CD4-positive, alpha-beta T cell treated with Interleukin-12 subunit alpha and Interleukin-12 subunit beta, for 1 hour (primary cell): Measurements from ENCODE around the gene TDRKH.
"Not testable (repeated sequence)": the region's sequence is repeated elsewhere in the genome, so short reads cannot be mapped to it uniquely, and the experiment has no call there.

Experiments used
- DNase-seq: peaks from one replicate; pipeline ENCODE4 v3.0.0-alpha.2; 2020

TDRKH gene

DNA sequence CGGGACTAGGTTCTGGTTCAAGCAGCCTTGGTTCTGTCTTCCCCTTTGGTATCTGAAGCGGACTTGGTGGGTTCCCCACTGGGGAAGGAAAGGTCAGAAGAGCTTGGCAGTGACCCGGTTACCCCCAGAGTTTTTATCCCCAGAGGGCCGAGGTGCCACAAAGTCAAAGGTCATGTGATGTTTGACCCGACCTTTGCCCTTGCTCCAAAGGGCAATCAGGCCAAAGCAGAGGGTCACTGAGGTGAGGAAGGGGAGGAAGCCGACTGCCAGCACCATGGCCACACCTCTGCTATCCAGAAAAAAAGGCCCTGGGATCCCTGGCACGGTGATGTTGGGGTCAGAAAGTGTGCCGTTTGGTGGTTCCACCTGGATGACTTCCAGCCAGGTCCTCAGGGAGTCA lies 10.5 kb upstream of the TDRKH start:
- DNase-seq, result no peak

DNA sequence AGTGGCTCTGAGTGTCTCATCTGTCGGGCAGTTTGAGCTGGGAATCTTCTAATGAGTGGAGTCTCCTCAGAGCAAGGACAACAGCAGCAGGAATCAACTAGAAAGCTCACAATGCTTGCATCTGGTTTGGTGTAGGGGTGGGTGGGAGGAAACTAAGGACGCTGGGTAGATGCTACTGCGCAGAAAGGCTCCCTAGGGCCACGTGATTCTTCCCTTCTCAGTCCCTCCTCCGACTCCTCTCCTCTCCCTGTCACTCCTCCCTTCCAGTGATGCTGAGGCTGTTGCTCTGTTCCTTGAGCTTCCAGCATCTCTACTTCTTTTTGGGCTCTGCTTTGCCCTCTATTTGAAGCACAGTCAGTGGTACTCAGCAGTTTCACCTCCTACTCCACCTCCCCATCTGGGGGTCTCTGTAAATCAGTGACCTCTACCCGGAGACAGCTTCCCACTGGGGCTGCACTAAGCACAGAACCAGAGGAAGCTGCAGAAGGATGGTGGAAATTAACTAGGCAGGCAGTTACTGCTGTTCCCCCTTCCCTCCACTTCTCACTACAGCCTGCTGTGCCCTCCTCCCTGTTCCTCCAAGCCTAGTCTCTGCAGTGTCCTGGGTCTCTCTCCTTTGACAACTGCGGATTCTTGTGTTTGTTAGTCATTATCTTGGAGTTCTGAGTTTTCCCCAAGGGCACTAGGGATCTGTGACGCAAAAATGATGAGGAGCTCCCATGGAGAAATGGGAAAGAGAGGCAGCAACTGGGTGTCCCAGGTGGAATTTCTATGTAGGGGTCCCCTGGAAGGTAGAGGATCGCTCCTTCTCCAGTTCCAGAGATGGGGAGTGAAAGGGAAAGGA lies 9.1 kb upstream of the TDRKH start:
- DNase-seq, result no peak

DNA sequence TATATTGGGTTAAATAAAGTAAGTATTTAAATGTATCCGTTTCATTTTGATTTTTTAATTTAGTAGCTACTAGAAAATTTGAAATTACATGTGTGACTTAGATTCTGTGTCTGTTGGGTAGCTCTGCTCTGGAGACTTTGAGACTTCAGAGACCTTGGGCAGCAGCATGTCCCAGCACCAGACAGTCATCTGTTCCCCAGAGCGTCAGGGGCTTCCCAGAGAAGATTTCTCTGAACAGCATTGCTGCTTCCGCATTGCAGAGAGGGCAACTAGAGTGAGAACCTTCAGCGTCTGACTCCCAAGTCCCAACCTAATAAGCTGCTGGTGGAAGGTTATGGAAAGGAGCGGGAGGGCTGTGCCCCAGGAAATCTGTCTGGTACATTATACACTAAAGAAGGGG lies 8.3 kb upstream of the TDRKH start:
- DNase-seq, result no peak

DNA sequence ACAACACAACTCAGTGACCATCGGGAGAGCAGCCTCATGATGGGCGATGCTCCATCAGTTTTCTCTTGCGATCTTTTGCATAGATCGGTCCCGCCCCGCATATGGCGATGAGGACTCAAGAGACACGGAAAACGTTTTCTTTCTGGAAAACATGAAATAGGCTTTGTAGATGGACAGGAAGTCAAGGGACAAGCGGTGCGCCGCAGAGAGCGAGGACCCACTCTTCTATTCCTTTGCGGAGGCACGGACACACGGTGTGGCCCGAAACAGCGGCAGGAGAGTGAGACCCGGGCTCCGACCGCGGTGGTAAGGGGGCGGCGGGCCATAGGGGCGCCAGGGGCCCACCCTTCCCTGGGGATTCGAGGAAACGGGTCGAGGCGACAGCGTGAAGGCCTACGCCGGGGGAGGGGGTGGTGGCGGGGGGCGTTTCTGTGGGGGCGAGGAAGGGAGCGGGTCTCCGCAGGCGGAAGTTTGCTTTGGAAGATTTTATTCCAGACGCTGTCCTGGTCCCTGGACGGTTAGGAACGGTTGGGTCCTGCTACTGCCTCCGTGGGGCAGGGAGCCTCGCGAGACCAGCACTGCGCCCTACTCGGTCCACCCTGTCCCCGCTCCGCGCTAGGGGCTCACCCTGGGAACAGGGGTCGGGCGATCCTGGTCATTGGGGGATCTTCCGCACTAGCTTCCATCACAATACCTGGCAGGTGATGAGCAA lies 796 bp upstream of the TDRKH start:
- no peak for DNase-seq

DNA sequence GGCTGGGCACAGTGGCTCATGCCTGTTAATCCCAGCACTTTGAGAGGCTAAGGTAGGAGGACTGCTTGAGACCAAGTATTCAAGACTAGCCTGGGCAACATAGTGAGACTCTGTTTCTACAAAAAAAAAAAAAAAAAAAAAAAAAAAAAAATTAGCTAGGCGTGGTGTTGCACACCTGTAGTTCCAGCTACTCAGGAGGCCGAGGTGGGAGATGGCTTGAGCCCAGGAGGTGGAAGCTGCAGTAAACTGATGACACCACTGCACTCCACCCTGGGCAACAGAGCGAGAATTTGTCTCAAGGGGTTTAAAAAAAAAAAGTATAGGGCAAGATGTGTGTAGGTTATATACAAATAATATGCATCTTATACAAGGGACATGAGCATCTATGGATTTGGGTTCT lies 2.6 kb downstream of the TDRKH start:
- no peak for DNase-seq

DNA sequence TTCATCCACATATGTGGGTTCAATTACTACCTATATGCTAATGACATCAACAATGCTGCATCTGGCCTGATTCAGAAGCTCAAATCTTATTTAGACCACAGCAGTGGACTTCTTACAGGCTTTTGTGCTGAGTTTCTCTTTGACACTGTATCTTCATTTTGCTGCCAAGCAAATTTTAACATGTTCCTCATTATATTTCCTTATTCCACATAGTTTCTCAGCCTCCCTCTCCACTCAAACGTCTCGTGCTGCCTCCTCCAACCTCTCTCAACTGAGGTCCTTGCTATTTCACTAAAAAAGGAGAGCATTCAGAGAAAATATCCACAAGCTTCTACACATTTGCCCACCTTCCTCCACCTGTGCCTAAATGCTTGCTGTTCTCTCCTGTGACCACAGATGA lies 6.5 kb downstream of the TDRKH start:
- DNase-seq, result no peak

DNA sequence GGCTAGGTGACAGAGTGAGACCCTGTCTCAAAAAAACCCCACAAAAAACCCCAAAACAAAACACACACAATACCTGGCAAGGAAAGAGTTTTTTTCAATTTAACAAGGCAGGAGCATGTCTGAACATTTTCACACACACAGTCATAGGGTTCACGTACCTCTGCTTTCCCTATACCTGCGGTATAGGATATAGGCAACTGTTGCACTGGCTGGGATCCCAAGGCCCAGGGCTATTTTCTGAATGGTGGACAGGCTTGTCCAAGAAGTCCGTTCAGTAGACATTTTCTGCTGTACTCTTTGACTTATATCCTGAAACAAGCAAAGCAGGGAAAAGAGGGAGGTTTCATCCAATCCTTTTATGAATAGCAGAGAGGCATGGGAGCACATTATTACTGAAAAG lies 7.6 kb downstream of the TDRKH start:
- DNase-seq, result no peak

DNA sequence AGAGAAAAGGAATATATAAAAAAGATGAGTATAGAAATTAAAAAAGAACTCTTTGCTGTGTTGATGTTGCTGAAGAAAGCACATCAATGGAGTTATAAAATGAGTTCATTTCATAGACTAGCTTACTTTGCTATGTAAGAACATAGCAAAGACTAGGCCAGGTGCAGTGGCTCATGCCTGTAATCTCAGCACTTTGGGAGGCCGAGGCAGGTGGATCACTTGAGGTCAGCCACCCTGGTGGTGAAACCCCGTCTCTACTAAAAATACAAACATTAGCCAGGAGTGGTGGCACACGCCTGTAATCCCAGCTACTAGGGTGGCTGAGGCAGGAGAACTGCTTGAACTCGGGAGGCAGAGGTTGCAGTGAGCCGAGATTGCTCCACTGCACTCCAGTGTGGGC lies 8.3 kb downstream of the TDRKH start:
- not testable (repeated sequence) for DNase-seq

DNA sequence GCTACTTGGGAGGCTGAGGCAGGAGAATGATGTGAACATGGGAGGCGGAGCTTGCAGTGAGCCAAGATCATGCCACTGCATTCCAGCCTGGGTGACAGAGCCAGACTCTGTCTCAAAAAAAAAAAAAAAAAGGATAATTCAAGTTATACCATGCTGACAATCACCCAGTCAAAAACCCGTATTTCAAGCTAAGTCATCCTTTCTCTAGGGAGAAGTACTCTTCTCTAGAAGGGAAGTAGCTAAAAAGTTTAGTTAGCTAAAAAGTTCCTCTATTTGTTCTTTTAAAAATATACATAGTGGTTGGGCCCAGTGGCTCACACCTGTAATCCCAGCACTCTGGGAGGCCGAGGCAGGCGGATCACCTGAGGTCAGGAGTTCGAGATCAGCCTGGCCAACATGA lies 9.6 kb downstream of the TDRKH start:
- not testable (repeated sequence) for DNase-seq

DNA sequence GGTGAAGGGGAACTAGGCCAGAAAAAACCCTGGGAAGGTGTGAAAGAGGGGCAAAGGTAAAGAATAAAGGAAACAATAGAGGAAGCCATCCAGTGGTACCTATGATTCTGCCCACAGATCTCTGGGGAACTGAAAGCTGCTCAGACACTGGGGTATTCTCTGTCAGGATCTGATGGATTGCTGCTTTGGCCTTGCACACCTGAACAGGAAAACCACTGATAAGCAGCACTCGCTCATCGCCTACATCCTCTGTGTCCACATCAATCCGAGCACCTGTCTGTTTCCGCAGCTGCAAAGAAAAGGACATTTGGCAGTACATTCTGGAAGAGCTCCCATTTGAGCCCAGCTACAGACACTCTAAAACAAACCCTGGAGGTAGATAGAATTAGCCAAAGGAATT lies 10.4 kb downstream of the TDRKH start:
- no peak for DNase-seq

DNA sequence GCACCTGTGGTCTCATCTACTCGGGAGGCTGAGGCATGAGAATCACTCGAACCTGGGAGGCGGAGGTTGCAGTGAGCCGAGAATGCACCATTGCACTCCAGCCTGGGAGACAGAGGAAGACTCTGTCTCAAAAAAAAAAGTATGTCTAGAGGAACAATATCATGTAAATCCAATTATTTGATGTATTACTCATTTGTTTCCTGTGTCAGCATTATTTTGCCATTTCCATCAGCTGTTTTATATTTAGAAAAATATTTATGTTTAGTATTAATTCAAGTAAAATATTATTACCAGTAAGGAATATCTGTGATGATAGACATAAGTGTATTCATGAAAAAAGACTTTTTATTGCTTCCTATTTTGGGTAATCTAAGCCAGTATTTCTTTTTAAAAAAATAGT lies 13.0 kb downstream of the TDRKH start:
- DNase-seq, result no peak

DNA sequence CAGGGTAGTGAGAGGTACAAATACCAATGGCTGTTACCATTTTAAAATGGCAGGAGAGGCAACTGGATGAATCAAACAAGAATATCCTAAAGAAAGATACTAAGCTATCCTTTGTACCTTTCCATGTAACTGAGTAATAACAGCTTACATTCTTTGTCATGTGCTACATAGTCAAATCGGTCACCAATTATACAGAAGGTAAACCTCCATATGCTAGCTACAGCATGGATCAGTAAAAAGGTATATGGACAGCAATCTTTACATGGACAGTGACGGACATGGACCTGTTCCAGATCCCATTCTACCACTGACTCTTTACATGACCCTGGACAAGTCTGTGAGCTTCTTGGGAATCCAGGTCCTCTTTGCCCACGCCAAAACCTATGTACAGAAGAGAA lies 13.6 kb downstream of the TDRKH start:
- no peak for DNase-seq

DNA sequence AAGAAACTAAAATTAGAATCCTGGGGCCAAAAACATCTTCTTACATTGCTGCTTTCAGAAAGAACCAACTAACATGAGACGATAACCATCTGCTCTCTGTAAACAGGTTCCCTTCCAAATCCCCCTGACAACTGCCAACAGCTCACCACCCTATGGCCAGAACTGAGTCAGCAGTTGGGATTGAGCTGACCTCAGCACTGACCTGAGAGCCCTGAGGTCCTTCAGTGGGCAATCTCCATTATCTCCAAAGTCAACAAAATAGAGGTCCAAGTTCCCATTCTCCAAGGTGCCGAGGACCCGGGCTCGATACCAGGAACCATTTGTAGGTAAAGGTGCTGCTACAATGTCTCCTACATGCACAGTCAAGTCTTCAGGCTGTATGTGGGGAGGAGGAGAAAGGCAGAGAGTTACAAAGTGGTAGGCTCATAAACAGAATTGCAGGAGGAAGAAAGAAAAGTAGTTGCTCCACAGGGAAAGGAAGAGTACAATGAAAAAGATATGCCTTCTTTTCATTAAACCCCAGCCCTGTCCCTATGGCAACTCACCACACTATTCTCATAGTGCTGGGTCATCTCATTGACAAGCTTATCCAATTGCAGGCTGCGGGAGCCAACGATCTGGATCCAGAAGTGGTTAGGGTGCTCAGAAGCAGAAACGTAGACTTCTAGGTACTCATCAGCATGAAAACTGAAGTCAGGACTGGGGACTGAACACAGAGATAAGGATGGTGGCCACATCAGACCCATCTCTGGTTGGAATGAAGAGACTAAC lies 14.2 kb downstream of the TDRKH start:
- DNase-seq, result no peak

DNA sequence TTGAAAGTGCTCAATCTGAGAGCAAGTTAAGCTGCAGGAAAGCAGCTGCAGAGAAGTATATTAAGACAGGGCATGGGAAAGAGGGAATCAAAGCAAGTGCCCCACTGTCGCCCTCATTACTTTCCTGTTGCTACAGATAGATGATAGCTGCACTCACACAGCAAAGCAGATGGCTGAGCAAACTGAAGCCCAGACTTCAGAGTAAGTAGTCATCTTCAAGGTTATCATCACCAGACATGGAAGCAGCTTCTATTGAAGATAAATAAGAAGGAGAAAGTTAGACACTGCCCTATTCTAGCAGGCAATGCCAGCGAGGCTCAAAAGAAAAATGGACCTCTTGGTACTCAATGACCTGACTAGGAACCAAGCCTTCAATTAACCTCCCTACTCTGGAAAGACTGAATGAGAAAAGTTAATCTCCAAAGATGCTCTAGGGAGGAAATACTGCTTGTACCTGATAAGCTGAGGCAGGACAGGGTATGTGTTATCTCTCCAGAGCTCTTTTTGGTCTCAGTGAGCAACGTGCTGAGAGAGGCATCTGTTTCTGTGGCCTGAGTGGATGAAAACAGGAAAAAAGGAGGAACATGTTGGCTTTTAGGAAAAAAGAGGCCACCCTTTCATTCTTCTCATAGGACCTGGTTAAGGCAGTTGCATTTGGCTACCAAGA lies 15.9 kb downstream of the TDRKH start:
- DNase-seq, result no peak

DNA sequence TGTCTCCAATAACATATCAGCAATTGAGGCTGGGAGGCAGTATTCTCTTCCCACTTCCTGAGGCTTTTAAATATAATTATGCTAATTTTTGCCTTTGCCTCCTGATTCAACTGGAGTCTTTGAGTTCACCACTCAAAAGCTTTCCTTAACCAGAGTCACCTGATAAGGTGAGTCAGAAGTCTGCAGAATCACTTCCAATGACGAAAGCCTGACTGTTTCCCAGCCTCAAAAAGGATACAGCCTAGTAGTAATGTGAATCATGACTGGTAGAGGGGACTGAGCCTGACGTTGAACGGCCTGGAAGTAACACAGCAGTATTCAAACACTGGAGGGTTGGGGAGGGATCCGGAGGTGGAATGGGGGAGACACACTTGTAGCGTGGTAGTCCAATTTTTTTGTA lies 16.6 kb downstream of the TDRKH start:
- no peak for DNase-seq

DNA sequence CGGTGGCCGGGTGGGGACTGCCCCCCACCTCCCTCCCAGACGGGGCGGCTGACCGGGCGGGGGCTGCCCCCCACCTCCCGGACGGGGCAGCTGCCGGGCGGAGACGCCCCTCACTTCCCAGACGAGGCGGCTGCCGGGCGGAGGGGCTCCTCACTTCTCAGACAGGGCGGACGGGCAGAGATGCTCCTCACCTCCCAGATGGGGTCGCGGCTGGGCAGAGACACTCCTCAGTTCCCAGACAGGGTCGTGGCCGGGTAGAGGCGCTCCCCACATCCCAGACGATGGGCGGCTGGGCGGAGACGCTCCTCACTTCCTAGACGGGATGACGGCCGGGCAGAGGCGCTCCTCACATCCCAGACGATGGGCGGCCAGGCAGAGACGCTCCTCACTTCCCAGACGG lies 21.0 kb downstream of the TDRKH start:
- DNase-seq, result not testable (repeated sequence)

DNA sequence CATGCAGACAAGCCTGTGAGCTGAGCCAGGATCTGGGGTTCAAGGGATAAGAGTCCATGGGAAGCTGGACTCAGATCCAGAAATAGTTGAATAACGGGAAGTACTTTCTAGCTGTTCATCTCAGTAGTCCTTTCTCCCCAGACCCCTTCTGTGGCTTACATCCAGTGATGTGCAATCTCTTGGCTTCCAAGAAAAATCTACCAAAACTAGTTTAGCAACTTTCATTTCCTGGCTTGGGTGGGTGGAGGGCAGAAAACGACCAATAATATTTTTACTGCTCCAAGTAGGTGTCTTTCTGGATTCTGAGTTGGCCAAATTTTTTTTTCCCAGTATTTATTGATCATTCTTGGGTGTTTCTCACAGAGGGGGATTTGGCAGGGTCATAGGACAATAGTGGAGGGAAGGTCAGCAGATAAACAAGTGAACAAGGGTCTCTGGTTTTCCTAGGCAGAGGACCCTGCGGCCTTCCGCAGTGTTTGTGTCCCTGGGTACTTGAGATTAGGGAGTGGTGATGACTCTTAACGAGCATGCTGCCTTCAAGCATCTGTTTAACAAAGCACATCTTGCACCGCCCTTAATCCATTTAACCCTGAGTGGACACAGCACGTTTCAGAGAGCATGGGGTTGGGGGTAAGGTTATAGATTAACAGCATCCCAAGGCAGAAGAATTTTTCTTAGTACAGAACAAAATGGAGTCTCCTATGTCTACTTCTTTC lies 21.8 kb downstream of the TDRKH start:
- DNase-seq, result not testable (repeated sequence)

DNA sequence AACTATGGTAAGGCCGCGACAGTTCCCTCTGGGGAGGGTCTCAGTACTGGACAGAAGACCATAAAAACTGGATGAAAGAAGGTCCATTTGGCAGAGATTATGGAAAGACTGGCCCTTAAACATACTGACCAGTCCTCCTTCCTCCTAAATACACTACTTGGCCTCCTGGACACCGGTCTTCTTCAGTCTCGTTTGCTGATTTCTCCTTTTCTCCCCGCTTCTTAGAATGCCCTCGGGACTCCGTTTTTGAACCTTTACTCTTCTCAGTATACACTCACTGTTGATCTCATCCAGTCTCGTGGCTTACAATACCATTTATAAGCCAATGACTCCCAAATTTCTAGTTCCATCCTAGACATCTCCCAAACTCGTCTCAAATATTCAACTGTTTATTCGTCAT lies 26.3 kb downstream of the TDRKH start:
- DNase-seq, result no peak

DNA sequence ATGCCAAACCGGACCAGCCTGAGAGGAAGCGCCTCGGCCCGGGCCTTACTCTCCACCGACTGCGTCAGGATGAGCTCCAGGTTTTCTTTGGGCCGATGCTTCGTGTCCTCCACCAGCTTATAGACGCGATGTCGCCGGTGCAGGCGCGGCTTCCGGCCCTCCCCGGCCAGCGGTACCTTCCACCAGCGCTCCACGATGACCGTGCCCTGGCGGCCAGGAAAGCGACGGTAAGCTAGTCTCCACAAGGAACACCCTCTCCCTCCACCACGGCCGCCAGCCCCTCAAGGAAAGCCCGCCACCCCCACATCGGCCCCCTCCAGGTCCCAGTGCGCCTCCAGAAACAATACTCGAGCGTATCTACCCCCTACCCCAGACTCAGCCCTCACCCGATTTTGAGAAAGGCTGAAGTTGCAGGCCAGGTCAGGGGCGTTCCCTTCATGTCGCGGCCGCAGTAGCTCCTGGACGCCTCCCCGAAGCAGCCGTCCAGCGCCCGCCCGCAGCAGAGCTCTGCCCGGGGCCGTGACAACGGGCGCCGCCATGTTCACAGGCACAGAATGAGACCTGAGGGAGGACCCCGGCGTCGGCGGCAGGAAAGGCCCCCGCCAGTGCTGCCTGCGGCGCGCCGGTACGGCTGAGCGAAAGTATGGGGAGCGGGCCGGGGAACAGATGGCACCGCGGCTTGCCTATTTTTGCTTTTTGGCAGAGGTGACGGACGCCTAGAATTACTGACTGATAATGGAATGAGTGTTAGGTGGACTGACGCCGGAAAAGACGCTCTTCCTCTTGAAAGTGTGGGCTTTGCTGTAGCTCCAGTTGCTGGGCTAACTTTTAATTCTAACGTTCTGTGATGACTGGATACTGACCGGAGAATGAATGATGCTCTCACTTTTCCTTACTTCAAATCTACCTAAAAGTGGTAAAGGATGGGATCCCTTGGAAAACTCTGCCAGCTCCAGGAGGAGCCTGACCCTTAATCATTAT lies 27.1 kb downstream of the TDRKH start, which contains the start of gene MRPL9:
MRPL9 (minus strand) TSS at position 556 of the 981 bp plus-strand sequence; CDS start at position 539, 17 bp downstream.
- DNase-seq, result peak; percentile 86

DNA sequence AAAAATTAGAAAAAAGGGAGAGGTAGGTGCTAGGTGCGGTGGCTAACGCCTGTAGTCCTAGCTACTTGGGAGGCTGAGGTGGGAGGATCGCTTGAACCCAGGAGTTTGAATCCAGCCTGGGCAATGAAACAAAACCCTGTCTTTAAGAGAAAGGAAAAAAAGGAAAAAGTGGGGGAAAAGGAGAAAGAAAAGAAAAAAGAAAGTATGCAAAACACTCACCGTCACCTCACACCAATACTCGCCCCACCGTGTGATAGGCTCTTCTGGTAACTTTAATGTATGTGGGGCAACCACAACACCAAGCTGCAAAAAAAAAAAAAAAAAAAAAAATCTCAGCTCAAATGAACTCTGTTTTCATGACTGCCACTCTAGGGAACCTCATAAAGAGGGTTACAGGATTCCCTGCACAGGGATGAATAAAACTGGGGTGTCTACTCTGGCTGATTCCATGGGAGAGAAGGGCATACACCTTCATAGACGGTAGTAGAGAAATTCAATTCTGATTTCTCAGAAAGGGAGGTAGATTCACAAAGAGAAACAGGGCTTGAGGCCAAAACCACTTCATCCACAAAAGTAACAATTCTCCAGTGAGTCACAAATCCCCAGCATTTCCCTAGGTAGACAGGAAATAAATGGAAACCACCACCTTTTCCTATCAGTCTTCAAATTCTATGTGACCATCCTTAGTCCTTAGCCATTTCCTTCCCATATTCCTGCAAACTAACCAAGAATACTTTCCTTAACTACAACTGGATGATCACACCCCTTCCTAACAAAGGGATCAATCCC lies 29.5 kb downstream of the TDRKH start:
- DNase-seq, result no peak
